ENCODE results near the gene SULT1E1.

Gene SULT1E1

GRCh38 chr4:69888336-69888735 lies 28.4 kb upstream of the SULT1E1 start:
- no peak for TF ChIP-seq CTCF (IDR thresholded peaks at IDR 0.05; ENCODE audit: insufficient read depth, low read depth, low read length, missing control alignments)
- H3K4me3 ChIP-seq (ENCODE audit: low read length): no peak overlapping the region
- peak; percentile 35 for DNase-seq (ENCODE audit: low read depth)

GRCh38 chr4:69882150-69882549 lies 22.2 kb upstream of the SULT1E1 start:
- TF ChIP-seq CTCF (IDR thresholded peaks at IDR 0.05; ENCODE audit: insufficient read depth, low read depth, low read length, missing control alignments): no peak
- H3K4me3 ChIP-seq (ENCODE audit: low read length): no peak overlapping the region
- DNase-seq (ENCODE audit: low read depth): no peak

- no peak overlapping the region for H3K4me3 ChIP-seq (ENCODE audit: low read length)
- peak; percentile 93 for TF ChIP-seq CTCF (IDR thresholded peaks at IDR 0.05; ENCODE audit: insufficient read depth, low read depth, low read length, missing control alignments)
- peak; percentile 64 for DNase-seq (ENCODE audit: low read depth)
These were observed 21.3 kb upstream of the SULT1E1 start for GRCh38 chr4:69881173-69881773.

GRCh38 chr4:69878250-69878649 lies 18.3 kb upstream of the SULT1E1 start:
- DNase-seq (ENCODE audit: low read depth): no peak
- no peak overlapping the region for H3K4me3 ChIP-seq (ENCODE audit: low read length)
- no peak for TF ChIP-seq CTCF (IDR thresholded peaks at IDR 0.05; ENCODE audit: insufficient read depth, low read depth, low read length, missing control alignments)

- no peak for TF ChIP-seq CTCF (IDR thresholded peaks at IDR 0.05; ENCODE audit: insufficient read depth, low read depth, low read length, missing control alignments)
- no peak for DNase-seq (ENCODE audit: low read depth)
- no peak overlapping the region for H3K4me3 ChIP-seq (ENCODE audit: low read length)
These were observed 17.5 kb upstream of the SULT1E1 start for GRCh38 chr4:69877453-69877852.

- DNase-seq (ENCODE audit: low read depth): no peak
These were observed 16.1 kb upstream of the SULT1E1 start for GRCh38 chr4:69876071-69876470.

More at GRCh38 chr4:69876071-69876470, 16.1 kb upstream of the SULT1E1 start:
- TF ChIP-seq CTCF (IDR thresholded peaks at IDR 0.05; ENCODE audit: insufficient read depth, low read depth, low read length, missing control alignments): no peak
- H3K4me3 ChIP-seq (ENCODE audit: low read length): no peak overlapping the region
